Subcutaneous adipose tissue (tissue), 4 donors: Measurements from ENCODE around the gene MTMR2. TPM values are rescaled to one million over a fixed set of nuclear protein-coding genes. Genes with fewer than 3 reads are reported as not detected.

Experiments
- total RNA-seq, 4 donors: library from RNA; depleted of rRNA; stranded (reverse); fragments of >200 nt; gene quantifications; one replicate each; pipeline ENCODE4 v1.1.0, GENCODE V29; 2016
- TF ChIP-seq, protein P1 (sequence below): fragments of 450-650 bp; IDR thresholded peaks from one replicate; pipeline ENCODE4 v1.5.1; 2016; ENCODE audit warnings: low read depth, mild to moderate bottlenecking, control low read depth, antibody characterized with exemption, moderate library complexity

Gene MTMR2
- total RNA-seq, 4 donors from 2014 or later = 19.8 to 36.5 (median 27.6) TPM

DNA sequence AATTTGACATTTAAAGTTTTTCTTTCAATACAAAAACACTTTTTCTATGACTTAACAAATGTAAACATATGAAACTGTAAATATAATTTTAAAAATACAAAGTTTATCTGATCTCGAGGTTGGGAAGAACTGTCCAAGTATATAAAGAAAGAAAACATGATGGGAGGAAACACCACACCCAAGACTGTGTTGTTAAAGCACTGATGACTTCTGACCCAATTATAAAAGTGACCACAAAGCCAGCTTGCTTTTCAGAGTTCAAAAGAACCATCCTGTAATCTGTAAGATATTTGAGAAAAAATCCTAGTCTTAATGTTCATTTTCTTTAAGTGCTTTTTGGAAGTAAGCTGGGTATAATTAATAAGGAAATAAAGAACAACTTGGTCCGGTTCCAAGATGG is 118.0 kb downstream of the MTMR2 start:
- TF ChIP-seq, protein P1, sequence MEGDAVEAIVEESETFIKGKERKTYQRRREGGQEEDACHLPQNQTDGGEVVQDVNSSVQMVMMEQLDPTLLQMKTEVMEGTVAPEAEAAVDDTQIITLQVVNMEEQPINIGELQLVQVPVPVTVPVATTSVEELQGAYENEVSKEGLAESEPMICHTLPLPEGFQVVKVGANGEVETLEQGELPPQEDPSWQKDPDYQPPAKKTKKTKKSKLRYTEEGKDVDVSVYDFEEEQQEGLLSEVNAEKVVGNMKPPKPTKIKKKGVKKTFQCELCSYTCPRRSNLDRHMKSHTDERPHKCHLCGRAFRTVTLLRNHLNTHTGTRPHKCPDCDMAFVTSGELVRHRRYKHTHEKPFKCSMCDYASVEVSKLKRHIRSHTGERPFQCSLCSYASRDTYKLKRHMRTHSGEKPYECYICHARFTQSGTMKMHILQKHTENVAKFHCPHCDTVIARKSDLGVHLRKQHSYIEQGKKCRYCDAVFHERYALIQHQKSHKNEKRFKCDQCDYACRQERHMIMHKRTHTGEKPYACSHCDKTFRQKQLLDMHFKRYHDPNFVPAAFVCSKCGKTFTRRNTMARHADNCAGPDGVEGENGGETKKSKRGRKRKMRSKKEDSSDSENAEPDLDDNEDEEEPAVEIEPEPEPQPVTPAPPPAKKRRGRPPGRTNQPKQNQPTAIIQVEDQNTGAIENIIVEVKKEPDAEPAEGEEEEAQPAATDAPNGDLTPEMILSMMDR = no peak

DNA sequence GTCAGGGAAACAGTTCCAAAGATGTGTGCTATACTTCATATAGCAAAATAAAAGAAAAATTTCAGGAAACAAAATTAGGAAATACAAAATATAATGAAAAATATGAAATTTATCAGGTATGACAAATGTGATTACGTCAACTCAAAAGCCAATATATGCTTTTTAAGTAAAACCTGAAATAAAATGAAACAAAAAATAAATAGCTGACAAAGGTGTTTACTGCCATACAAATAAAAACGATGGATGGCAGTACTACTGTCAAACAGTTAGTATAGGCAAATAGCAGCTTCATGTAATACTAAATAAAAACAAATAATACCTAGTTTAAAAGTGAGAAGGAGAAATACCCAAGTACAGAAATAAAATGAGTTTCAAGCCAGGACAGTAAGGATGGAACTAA is 119.9 kb downstream of the MTMR2 start:
- TF ChIP-seq, protein P1 = no peak

DNA sequence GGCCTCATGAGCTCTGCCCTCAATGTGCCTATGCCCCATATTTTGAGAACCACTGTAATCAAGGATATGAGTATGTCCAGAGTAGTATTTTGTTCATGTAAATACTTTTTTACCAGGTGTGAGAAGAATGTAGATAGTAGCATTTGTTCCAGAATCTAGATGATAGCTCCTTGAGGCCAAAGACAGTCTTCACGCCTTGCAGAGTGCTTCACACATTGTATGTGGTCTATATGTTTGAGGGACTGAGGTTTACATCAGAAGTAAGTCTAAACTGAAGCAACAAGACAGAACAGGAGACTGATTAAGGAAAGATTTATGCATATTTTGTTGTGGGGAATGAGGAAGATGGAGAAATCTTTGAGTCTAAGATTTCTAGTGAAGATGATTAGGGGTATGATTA is 121.1 kb downstream of the MTMR2 start:
- TF ChIP-seq, protein P1 = no peak

DNA sequence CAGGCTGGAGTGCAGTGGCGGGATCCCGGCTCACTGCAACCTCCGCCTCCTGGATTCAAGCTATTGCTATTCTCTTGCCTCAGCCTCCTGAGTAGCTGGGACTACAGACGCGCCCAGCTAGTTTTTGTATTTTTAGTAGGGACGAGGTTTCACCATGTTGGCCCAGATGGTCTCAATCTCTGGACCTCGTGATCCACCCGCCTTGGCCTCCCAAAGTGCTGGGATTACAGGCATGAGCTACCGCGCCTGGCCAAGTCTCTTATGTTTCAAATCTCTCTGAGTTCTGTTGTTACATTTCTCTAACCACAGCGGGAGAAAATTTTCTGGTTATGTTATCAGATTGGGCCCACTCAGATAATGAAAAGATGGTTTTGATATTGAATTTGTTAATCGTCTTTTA is 123.5 kb downstream of the MTMR2 start:
- TF ChIP-seq, protein P1 = no peak

DNA sequence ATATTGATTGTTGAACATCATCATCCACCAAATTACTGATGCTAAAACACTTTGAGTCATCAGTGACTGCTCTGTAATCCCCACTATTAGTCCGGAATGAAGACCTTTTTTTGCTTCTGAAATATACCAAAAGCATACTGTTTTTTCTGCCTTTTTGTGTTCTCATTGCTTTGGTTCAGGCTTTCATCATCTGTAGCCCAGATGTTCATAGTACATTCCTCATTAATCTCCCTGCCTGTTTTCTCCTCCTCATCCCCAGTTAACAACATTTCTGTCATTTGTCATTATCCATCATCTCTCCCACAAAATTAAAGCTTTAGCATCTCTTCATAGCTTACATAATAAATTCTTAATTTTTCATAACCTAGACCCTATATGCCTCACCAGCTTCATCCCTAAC is 124.4 kb downstream of the MTMR2 start:
- TF ChIP-seq, protein P1 = no peak

DNA sequence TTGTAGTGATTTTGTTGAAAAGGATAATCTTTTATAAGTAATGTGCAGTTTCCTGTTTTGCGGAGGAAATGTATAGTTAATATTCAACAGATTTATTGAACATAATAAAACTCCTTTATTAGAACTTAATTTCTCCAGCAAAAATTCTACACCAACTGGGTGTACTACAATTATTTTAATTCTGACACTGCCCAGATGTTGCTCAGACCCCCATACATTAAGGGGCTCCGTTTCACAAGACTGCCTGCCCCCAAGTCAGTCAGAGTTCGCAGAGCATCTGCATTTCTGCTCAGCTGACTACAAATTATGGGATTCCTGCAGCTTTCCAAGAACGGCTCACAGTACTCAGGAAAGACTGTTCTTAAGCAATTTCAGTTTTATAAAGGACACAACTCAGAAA is 127.4 kb downstream of the MTMR2 start:
- TF ChIP-seq, protein P1 = no peak

DNA sequence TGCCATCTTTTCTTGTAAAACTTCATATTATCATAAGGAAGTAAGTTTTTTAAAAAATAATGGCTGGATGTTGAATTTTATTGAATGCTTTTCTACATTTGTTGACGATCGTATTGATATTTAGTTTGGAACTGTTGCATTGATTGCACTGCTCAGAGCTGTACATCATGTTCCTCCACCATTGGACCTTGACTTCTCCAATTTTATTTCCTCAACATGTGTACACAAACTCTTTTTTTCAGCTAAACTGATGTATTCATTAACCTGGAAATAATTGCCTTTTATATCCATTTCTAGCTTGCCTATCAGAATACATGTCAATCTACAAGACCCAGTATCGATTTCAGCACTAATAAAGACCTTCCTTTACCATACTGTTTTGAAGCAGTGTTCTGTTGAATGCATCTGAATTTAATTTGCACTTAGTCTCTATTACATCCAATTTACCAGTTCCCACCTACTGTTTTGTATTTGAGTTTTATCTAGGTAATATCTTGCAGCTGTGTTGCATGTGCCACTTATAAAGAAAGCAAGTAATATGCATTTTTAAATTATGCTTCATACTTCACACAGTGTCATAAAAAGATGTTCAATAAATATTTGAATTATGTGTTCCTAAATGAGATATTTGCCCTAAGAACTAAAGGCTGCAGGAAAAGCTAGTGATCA is 128.1 kb downstream of the MTMR2 start:
- TF ChIP-seq, protein P1 = no peak
